ENCODE measurements around the gene TSPAN12. TPM values are rescaled to one million over a fixed set of nuclear protein-coding genes. Genes with fewer than 3 reads are reported as not detected.
"Not testable (repeated sequence)": the region's sequence is repeated elsewhere in the genome, so short reads cannot be mapped to it uniquely, and the experiment has no call there.

The TSPAN12 gene
- total RNA-seq, 1 experiment from 2014 or later = 7.4 TPM

GRCh38 chr7:120806669-120807068 is 51.3 kb downstream of the TSPAN12 start:
- DNase-seq (ENCODE audit: low read depth) = no peak

GRCh38 chr7:120805636-120806388 is 52.1 kb downstream of the TSPAN12 start:
- DNase-seq (ENCODE audit: low read depth) = peak; percentile 43

GRCh38 chr7:120802751-120803150 is 55.2 kb downstream of the TSPAN12 start:
- DNase-seq (ENCODE audit: low read depth) = no peak

GRCh38 chr7:120799813-120800475 is 58.0 kb downstream of the TSPAN12 start:
- DNase-seq (ENCODE audit: low read depth) = no peak

- DNase-seq (ENCODE audit: low read depth) = no peak
Observed at GRCh38 chr7:120799147-120799546, 58.8 kb downstream of the TSPAN12 start.

- no peak for DNase-seq (ENCODE audit: low read depth)
Observed at GRCh38 chr7:120797026-120797645, 60.8 kb downstream of the TSPAN12 start.

- DNase-seq (ENCODE audit: low read depth) = peak; percentile 6
Observed at GRCh38 chr7:120794106-120794729, 63.7 kb downstream of the TSPAN12 start.

- DNase-seq (ENCODE audit: low read depth) = no peak
Observed at GRCh38 chr7:120793213-120793936, 64.6 kb downstream of the TSPAN12 start.

- no peak for DNase-seq (ENCODE audit: low read depth)
Observed at GRCh38 chr7:120792861-120793130, 65.1 kb downstream of the TSPAN12 start.

- DNase-seq (ENCODE audit: low read depth) = peak; percentile 65
Observed at GRCh38 chr7:120792091-120792860, 65.7 kb downstream of the TSPAN12 start.

- DNase-seq (ENCODE audit: low read depth) = peak; percentile 8
Observed at GRCh38 chr7:120785095-120785494, 72.8 kb downstream of the TSPAN12 start.

GRCh38 chr7:120783721-120784120 is 74.2 kb downstream of the TSPAN12 start:
- DNase-seq (ENCODE audit: low read depth) = no peak

- DNase-seq (ENCODE audit: low read depth) = no peak
Observed at GRCh38 chr7:120783273-120783672, 74.7 kb downstream of the TSPAN12 start.

- DNase-seq (ENCODE audit: low read depth) = not testable (repeated sequence)
Observed at GRCh38 chr7:120781924-120782323, 76.0 kb downstream of the TSPAN12 start.

- no peak for DNase-seq (ENCODE audit: low read depth)
Observed at GRCh38 chr7:120780938-120781337, 77.0 kb downstream of the TSPAN12 start.

GRCh38 chr7:120780451-120780850 is 77.5 kb downstream of the TSPAN12 start:
- DNase-seq (ENCODE audit: low read depth) = not testable (repeated sequence)

GRCh38 chr7:120779078-120779477 is 78.9 kb downstream of the TSPAN12 start:
- not testable (repeated sequence) for DNase-seq (ENCODE audit: low read depth)

GRCh38 chr7:120775755-120776154 is 82.2 kb downstream of the TSPAN12 start:
- no peak for DNase-seq (ENCODE audit: low read depth)

- no peak for DNase-seq (ENCODE audit: low read depth)
Observed at GRCh38 chr7:120774481-120774880, 83.5 kb downstream of the TSPAN12 start.

- no peak for DNase-seq (ENCODE audit: low read depth)
Observed at GRCh38 chr7:120770206-120770605, 87.7 kb downstream of the TSPAN12 start.

GRCh38 chr7:120760851-120761250 is 97.1 kb downstream of the TSPAN12 start:
- DNase-seq (ENCODE audit: low read depth) = no peak
